A673 (cell line): ENCODE results near the gene ADCY4.

Experiments
- EZH2 ChIP-seq: fragments of 200-600 bp; sonication (generic); IDR thresholded peaks from 2 replicates; pipeline ENCODE4 v1.6.1; 2017; ENCODE audit warnings: borderline replicate concordance, low read depth, mild to moderate bottlenecking, mixed read lengths, antibody characterized with exemption, low read length; ENCODE audit not compliant: poor library complexity, severe bottlenecking
- TF ChIP-seq, protein P1 (sequence below): fragments of 300-800, 200-600 bp; sonication (generic); conservative IDR thresholded peaks from 2 replicates; pipeline ENCODE4 v1.5.1; 2017; ENCODE audit warnings: low read depth, mild to moderate bottlenecking, antibody characterized with exemption, low read length, moderate library complexity, mixed read lengths

GRCh38 chr14:24280797-24281460 is 53.9 kb downstream of the ADCY4 start:
- TF ChIP-seq, protein P1, sequence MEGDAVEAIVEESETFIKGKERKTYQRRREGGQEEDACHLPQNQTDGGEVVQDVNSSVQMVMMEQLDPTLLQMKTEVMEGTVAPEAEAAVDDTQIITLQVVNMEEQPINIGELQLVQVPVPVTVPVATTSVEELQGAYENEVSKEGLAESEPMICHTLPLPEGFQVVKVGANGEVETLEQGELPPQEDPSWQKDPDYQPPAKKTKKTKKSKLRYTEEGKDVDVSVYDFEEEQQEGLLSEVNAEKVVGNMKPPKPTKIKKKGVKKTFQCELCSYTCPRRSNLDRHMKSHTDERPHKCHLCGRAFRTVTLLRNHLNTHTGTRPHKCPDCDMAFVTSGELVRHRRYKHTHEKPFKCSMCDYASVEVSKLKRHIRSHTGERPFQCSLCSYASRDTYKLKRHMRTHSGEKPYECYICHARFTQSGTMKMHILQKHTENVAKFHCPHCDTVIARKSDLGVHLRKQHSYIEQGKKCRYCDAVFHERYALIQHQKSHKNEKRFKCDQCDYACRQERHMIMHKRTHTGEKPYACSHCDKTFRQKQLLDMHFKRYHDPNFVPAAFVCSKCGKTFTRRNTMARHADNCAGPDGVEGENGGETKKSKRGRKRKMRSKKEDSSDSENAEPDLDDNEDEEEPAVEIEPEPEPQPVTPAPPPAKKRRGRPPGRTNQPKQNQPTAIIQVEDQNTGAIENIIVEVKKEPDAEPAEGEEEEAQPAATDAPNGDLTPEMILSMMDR, result no peak
- TF ChIP-seq EZH2, result no peak
